ENCODE results near the gene CCDC13.

CCDC13 gene

DNA sequence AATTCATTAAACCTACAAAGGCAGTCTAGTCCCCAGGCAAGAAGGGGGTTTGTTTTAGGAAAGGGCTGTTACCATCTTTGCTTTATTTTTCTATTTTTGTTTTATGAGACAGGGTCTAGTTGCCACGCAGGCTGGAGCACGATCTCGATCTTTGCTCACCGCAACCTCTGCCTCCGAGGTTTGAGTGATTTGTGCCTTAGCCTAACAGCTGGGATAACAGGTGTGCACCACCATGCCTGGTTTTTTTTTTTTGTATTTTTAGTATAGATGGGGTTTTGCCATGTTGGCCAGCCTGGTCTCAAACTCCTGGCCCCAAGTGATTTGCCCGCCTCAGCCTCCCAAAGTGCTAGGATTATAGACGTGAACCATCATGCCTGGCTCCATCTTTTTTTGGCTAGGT, 26.3 kb upstream of the CCDC13 start:
- DNase-seq, result no peak

DNA sequence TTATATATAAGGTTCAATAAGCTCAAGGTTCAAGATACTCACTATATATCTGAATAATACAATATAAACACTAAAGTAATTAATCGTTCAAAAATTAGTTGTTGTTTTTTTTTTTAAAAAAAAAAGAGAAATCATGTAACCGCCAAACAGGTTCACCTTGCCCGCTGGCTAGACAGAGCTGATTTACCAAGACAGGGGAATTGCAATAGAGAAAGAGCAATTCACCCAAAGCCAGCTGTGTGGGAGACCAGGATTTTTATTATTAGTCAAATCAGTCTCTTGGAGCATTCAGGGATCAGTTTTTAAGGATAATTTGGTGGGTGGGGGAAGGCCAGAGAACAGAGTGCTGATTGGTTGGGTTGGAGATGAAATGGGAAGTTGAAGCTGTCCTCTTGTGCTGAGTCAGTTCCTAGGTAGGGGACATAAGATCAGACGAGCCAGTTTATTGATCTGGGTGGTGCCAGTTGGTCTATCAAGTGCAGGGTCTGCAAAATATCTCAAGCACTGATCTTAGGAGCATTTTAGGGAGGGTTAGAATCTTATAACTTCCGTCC, 23.4 kb upstream of the CCDC13 start:
- no peak for DNase-seq

DNA sequence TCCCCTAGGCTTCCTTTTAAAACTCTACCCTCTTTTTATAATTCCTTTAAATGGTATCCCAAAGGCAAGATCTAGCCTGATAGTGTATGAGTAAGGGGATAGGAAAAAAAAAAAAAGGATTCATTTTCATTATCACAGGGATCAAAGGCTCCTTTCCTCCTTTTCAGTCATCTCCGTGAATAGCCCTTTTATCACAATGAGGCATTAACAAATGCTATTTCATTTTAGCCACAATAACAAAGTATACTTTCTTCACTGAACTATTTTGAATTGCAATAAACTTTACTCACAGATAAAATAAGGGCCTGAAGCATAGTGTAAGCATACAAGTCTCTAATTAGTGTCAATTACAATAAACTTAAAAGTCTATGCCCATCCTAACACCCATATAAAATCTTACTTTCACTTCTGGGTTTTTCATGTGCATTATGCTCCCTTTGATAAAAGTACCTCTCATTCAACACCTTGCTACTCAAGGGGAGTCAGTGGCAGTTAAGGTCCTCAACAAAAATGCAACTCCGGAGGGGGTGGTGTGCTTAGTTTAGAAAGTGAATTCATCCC, 22.6 kb upstream of the CCDC13 start:
- DNase-seq, result no peak

DNA sequence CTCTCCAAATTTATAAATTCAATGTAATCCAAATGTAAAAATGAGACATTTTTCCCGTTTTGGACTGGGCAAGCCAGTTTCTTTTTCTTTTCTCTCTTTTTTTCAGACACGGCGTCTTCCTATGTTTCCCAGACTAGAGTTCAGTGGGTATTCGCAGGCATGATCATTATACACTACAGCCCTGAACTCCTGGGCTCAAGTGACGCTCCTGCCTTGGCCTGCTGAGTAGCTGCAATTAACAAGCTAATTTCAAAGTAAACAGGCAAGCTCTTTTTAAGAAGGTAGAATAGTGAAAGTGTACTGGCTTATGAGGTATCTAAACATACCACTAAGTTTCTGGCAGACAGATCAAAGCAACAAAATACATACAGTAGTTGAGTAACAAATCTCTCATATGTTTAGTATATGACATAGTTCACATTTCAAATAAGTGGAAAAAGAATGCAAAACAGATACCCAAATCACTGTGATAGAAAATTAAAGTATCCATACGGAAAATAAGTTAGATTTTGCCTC, 17.7 kb upstream of the CCDC13 start:
- DNase-seq, result no peak

DNA sequence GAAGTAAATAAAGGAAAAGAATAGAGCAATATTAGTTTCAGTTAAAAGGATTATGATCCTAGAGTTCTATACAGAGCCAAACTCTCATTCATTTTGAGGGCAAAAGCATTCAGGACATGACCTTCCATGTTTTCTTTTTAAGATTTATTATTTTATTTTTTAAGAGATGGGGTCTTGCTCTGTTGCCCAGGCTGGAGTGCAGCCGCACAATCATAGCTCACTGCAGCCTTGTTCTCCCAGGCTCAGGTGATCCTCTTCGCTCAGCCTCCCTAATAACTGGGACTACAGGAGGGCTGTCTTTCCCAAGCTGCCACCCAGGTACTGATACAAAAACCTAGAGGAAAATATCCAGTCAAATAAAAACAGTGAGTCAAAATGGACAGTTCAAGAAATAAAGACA, 13.6 kb upstream of the CCDC13 start:
- DNase-seq, result no peak

DNA sequence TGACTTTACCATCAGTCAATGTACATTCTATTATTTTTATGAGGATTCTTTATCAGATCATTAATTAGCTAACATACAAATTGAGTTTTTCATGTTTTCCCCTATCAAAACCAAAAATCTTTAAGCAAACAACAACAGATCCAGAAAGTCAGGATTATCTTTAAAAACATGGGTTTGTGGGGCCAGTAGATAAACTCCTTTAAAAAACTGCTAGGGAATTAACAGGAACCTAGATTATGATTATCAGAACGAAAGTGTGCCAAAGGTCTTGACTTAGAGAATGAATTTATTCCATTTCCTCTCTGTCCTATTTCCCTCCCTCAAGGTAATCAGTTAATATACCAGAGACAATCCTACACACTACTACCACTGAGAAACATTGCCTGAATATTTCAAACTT, 13.2 kb upstream of the CCDC13 start:
- no peak for DNase-seq

DNA sequence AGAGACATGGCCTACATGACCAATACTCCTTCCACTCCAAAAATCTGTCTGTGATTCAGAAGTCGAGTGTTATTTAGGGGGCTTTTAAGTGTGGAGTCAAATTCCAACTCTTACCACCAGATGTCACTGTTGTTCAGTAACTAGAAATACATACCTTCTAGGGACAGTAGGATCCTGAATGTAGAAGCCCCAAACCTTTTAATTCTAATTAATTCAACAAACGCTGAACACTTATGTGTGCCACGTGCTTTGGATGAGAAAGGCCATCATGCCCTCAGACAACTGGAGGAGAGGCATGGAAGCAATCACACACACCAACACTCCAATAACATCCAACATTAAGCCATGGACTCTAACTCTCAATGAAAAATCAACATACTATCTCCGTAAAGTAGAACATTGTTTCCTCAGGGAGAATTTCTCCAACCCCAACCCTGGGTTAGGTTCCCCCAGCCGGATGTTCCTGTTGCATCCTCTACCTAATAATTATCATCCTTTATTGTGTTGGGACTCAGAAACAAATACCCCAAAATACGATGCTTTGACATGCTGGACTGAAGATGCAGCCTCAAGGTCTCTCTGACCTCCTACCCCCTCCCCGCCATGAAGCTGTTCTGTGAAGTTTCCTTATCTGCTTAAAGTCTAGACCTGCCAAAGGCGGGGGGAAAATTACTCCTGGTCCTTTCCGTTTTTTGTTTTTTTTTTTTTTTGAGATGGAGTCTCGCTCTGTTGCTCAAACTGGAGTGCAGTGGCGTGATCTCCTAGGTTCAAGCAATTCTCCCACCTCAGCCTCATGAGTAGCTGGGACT, 8.0 kb upstream of the CCDC13 start:
- peak; percentile 65 for DNase-seq

DNA sequence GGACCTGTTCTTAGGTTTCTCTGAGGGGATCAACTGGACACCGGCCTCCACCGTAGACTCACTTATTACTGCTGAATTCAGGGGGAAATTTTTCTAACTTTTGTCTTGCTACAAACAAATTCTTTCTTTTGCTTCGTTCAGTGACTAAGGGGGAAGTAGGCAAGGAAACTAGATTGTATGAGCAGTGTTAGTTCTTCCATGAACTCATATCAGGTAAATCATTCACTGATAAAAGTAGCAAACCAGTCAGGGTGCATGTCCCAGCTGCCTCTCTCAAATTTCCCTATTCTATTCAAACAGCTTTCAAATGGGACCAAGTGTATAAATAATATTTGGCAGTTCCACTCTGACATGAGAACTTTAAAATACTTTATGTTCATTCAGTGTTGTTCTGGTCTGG, 7.3 kb upstream of the CCDC13 start:
- no peak for DNase-seq

DNA sequence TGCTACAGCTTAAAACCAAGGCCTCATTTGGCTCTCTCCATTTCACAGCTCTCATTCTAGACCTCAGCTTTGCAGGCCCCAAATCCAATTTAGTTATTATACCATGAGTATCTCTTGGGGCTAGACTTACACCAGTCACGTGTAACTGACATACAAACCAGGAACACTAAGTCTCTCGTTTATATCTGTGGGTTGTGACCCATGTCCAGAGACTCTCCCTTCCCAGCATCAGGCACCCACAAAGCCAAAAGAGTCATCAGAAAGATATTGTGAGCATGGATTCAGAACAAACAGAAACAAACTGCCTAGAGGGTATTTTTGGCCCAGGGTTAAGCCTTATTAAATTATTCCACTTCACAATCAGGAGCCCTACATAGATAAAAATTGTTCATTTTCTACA, 5.6 kb upstream of the CCDC13 start:
- no peak for DNase-seq

DNA sequence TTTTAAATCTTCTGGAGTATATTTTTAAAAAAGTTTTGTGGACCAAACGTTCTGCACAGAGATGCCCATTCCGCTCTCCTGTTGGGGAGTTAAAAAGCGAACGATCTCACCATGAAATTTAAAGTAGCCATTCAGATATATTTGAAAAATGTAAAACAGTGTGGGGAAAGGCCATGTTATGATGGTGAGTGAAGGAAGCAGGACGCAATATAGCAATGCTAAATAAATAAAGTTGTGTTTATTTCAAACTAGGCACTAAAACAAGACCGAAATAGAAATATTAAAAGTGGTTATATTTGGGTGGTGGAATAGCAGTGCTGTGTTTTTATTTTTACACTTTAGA, 327 bp upstream of the CCDC13 start:
- no peak for DNase-seq

DNA sequence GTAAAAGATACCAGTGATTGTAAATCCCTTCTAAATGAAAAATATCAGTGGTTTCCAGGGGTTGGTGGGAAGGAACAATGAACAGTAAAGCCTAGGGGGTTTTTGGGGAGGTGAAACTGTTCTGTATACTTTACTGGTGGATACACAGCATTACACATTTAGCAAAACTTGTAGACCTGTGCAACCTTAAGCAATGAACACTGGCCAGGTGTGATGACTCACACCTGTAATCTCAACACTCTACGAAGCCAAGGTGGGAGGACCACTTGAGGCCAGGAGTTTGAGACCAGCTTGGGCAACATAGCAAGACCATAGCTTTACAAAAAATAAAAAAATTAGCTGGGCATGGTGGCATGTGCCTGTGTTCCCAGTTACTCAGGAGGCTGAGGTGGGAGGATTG, 1.8 kb downstream of the CCDC13 start:
- DNase-seq, result no peak

DNA sequence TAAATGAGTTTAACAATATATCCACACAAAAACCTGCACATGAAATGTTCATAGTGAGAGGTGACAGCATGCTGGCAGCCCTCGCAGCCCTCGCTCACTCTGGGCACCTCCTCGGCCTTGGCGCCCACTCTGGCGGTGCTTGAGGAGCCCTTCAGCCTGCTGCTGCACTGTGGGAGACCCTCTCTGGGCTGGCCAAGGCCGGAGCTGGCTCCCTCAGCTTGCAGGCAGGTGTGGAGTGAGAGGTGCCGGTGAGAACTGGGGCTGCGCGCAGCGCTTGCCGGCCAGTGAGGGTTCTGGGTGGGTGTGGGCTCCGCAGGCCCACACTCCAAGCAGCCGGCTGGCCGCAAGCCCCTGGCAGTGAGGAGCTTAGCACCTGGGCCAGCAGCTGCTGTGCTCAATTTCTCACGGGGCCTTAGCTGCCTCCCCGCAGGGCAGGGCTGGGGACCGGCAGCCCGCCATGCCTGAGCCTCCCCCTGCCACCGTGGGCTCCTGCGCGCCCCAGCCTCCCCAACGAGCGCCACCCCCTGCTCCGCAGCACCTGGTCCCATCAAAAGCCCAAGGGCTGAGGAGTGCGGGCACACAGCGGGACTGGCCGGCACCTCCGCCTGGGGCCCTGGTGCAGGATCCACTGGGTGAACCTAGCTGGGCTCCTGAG, 3.4 kb downstream of the CCDC13 start:
- no peak for DNase-seq

DNA sequence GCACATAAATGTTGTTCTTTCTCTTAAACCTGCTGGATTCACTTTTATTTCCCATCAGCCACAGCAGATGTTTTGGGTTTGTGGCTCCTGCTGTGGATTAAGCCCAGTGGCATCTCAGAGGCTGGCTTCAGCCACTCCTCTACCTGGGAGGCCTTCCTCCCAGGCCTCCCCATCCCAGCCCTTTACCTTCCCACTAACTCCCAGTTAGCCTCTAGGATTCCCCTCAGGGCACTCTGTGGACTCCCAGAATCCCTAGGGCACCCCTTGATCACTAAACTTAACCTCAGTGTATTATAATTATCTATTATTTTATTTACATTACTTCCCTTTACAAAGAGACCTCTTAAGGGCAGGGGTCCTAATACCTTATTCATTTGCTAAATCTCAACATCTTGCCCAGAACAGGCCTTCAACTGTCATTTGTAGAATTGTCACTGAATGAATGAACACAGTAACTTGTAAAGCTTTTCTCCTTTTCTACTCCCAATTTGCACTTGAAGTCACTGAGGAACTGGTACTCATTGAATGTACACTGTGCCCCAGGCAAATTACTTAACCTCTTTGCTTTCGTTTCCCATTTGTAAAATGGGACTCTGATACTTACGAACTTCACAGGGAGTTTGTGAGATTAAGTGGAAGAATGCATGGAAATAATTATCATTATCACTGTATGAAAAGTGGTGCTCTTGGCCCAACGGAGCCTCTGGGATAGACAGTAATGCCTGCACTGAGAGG, 8.3 kb downstream of the CCDC13 start:
- DNase-seq, result no peak

DNA sequence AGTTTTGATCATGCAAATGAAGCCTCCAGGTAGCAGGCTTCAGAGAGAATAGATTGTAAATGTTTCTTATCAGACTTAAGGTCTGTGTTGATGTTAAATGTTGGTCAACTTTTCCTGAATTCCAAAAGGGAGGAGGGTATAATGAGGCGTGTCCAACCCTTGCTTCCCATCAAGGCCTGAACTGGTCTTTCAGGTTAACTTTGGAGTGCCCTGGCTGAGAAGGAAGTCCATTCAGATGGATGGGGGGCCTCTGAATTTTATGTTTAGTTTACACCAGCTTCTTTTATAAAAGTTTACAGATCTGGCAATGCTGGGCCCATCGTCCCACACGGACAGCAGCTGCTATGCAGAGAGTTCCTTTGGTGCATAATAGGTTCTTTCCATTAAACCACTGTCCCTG, 8.9 kb downstream of the CCDC13 start:
- DNase-seq, result no peak

DNA sequence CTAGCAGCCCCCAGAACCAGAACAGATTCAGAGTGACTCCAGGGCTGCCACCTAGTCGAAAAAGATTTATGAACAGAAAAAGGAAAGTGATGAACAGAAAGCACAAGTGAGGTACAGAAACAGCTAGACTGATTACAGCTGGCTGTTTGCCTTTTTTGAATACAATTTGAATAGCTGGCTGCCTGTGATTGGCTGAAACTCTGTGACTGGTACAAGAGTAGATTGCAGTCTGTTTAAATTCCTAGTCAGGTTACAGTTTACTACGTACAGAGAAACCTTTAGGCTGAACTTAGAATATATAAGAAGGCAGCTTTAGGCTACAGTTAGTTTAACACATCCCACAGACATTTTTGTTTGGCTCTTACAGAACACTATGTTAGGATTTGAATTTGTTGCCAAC, 10.0 kb downstream of the CCDC13 start:
- peak; percentile 9 for DNase-seq

DNA sequence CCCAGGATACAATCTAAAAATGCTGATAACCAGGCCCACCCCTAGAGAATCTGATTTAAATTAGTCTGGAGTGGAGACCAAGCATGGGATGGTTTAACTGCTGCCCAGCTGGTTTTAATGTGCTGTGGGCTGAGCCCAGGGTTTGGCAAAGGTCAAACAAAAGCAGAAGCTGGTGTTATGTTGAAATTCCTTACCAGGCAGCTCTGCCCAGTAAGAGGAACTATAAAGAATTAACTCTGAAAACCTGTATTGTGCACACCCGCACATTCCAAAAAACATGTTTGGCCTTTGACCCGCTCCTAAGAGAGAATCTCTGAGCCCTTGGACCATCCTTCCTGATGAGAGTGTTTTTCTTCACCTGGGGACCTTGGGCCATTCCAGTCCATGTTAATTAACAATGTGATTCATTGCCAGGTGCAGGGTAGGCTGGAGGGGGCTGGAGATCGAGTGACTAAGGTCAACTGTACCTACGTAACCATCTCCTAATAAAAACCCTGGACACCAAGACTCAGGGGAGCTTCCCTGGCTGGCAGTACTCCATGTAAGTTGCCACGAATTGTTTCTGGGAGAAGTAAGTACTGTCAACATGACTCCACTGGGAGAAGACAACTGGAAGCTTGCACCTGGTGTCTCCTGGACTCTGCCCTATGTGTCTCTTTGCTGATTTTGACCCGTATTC, 10.9 kb downstream of the CCDC13 start:
- DNase-seq, result no peak

DNA sequence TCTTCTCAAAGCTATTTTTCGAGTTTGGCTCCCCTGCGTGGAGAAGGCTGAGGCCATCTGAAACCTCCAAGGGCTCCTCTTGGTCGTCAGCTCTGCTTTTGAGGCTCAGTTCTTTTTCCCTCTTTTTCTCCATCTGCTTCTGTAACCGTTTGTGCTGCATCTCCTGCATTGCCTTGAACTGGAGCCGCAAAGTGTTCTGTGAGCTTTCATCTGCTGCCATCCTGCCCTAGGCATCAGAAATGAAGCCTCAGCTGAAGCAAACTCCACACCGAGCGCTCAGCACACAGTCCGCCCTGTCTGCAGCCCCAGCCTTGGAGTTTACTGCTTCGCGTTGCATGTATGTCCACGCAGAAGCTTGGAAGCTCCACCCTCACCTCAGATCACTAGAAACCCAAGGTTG, 14.9 kb downstream of the CCDC13 start:
- no peak for DNase-seq

DNA sequence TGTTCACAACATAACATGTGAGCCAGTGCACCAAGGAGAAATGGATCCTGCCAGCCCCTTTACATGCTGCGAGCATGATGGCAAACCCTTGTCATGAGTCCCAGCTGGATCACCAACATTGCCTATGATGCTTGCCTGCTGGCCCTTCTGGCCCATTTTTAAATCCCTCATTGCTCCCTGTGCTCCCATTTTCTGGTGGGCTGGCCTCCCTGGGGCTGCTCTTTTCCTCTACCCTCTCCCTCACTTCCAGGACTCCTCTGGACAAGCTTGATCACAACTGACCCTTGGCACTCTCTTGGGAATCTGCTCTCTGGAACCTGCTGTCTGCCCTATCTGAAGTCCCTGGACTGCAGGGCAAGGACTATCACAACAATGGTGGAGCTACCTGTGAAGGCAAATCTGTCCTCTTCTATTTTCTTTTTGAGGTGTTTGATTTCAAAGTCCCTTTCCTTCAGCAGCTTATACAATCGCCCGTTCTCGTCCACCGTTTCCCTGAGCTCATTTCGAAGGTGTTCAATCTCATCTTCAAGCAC, 16.3 kb downstream of the CCDC13 start:
- DNase-seq, result no peak

DNA sequence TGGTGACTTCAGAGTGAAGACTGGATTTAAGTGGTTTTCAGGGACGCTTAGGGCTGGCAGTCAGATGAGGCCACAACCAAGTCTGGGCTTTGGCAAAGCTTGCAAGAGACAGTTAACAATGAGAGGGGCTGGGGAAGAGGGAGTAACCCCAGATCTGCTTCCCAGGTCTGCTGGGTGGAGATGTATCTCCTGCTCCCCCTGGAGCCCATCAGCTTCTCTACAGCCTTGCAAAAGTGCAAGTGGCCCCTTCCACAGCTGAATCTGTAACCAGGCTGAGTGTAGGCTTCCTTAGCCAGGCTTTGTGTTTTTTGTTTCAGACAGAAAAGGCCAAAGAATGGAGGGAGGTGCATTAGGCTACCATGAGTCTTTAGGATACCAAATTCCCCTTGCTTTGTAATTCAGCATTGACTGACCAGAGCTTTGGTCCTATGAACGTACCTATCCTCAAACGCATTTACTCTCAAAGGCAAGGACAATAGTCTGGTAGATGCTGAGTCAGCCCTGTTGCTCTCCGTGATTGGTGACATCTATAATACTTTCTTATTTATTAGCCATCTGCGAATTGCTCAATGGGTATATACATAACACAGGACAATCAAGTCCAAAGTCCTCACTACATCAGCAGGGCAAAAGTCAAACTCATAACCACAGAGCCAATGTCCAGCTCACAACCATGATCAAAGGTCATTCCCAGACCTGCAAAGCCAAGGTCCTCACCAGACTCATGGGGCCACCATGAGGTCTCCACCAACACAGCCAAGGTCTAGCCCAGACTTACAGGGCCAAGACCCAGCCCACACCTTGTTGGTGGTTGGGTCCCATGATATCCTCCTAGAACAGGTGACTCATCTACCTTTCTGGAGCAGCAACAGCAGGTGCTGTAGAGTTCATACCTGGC, 17.1 kb downstream of the CCDC13 start:
- DNase-seq, result peak; percentile 25

DNA sequence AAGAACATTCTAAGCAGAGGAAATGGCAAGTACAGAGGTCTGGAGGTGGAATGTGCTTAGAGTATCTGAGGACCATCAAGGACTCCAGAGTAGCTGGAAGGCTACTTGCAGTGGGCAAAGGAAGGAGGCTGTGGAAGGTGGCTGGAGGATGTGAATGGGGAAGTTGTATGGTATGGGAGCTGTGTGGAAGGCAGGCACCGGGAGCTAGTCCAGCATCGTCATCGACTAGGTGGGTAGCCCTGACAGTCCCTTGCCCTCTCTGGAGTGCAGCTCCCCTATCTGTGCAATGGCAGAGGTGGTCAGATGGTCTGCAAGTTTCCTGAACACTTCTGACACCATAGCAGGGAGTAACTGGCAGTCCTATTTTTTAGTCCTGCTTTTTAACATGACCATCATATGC, 19.3 kb downstream of the CCDC13 start:
- DNase-seq, result no peak

DNA sequence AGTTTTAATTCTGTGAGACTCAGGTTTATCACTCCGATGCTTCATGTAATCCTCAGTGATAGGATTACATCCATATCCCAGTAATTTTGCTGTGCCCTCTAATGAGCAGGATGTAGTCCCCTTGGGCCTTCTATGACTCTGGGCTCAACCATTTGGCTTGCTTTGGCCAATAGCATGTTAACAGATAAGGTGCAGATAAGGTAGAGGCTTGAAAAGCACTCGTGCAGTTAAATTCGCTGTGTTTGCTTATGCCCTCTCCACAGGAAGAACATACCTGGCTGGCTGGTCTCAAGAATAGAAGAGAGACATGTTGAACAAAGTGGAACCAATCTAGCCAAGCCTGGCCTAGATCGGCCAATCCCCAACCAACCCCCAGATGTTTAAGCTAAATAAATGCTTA, 20.1 kb downstream of the CCDC13 start:
- no peak for DNase-seq
